GM12864 (cell line): ENCODE results near the gene C3.
A peak's percentile ranks its signal among the peaks of the same experiment; 100 is the strongest.
"Not testable (repeated sequence)": the region's sequence is repeated elsewhere in the genome, so short reads cannot be mapped to it uniquely, and the experiment has no call there.

Experiments used
- DNase-seq: peaks from one replicate; pipeline ENCODE4 v3.0.0-alpha.2; 2011; ENCODE audit warnings: low read depth
- H3K4me3 ChIP-seq: 2 replicates; pipeline ENCODE4 v1.5.1; 2011; ENCODE audit warnings: mild to moderate bottlenecking, low read depth, low read length, control low read depth
- TF ChIP-seq, protein P1 (sequence below): IDR thresholded peaks from 2 replicates; pipeline ENCODE4 v1.5.1; 2011; ENCODE audit warnings: low read depth, mild to moderate bottlenecking, moderate library complexity, low read length, control low read depth, inconsistent platforms; ENCODE audit errors: missing control alignments

Gene C3

DNA sequence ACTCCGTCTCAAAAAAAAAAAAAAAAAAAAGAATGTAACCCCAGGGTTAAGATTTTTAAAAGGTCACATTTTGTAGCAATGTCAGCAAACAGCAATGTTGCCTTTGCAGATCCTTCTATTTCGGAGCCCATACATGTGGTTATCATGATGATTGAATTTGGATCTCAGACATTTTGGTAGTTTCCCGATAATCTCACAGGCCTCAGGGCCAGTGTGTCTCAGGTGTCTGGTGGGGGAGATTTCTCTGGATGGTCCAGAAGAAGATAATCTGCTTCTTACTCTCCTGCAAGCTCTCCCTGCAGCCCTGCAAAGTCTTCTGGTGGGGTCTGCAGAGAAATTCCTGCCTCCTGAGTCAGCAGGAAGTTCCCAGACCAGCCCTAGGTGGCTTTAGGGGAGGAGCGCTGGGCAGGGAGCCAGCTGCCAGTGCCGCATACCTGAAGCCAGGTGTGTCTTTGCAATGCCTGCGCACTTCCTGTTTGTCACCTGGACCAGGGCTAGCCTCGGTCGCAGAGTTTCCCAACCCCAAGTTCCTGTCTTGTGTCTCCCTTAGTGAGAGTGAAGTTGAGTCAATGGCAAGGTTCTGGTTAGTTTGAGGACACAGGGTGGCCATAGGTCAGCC lies 45.4 kb upstream of the C3 start:
- TF ChIP-seq, protein P1, sequence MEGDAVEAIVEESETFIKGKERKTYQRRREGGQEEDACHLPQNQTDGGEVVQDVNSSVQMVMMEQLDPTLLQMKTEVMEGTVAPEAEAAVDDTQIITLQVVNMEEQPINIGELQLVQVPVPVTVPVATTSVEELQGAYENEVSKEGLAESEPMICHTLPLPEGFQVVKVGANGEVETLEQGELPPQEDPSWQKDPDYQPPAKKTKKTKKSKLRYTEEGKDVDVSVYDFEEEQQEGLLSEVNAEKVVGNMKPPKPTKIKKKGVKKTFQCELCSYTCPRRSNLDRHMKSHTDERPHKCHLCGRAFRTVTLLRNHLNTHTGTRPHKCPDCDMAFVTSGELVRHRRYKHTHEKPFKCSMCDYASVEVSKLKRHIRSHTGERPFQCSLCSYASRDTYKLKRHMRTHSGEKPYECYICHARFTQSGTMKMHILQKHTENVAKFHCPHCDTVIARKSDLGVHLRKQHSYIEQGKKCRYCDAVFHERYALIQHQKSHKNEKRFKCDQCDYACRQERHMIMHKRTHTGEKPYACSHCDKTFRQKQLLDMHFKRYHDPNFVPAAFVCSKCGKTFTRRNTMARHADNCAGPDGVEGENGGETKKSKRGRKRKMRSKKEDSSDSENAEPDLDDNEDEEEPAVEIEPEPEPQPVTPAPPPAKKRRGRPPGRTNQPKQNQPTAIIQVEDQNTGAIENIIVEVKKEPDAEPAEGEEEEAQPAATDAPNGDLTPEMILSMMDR: no peak
- H3K4me3 ChIP-seq: peak overlapping the region; percentile 63
- DNase-seq: no peak

DNA sequence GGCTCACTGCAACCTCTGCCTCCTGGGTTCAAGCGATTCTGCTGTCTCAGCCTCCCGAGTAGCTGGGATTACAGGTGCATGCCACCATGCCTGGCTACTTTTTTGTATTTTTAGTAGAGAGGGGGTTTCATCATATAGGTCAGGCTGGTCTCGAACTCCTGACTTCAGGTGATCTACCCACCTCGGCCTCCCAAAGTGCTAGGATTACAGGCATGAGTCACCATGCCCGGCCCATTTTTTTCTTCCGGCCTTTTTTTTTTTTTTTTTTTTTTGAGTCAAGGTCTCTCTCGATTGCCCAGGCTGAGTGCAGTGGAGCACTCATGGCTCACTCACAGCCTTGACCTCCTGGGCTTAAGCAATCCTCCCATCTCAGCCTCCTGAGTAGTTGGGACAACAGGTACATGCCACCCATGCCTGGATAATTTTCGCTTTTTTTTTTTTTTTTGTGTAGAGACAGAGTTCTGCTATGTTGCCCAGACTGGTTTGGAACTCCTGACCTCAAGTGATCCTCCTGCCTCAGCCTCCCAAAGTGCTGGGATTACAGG lies 41.9 kb upstream of the C3 start:
- H3K4me3 ChIP-seq, DNase-seq: not testable (repeated sequence)

DNA sequence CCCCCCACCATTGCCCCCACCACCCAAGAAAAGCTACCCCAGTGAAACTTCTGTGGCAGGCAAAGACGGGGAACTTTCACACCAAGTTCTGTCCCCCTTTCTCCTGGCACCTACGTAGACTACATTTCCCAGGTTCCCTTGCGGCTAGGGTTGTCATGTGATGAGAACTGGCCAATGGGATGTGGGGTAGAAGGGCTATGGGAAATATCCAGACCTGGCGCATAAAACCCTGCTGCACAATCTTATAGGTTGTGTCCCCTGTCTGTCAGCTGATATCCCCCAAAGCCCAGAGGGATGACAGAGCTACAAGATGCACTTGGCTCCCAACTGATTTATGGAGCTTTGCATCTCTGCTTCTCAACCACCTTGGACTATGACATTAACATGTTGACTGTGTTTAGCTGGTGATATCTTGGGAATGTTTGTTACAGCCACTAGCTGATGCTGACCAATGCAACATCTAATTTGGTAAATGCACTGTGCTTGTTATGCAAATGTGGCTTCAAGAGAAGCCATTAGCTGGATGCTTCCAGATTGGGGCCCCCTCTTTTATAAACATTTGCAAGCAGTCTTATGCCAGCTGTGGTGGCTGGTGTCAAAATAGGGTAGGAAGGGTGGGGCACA lies 40.7 kb upstream of the C3 start:
- TF ChIP-seq, protein P1: no peak
- no peak for DNase-seq
- no peak overlapping the region for H3K4me3 ChIP-seq

DNA sequence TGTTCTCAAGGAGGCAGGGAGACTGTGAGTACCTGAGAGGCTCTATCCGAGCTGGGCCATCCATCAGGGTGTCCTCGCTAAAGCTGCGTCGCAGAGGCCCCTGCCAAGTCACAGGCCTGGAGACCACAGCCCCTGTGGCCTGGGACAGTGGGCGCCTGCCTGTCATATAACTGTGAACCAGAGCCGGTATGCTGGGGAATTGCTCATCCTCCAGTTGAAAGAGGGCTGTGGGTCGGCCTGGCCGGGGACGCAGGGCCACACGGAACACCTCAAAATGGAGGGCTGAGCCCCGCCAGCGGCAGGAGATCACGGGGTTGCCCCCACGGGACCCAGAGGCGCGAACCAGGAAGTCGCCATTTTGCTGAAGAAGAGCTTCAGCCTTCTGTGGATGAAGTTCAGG lies 40.2 kb upstream of the C3 start:
- no peak for DNase-seq
- TF ChIP-seq, protein P1: no peak

DNA sequence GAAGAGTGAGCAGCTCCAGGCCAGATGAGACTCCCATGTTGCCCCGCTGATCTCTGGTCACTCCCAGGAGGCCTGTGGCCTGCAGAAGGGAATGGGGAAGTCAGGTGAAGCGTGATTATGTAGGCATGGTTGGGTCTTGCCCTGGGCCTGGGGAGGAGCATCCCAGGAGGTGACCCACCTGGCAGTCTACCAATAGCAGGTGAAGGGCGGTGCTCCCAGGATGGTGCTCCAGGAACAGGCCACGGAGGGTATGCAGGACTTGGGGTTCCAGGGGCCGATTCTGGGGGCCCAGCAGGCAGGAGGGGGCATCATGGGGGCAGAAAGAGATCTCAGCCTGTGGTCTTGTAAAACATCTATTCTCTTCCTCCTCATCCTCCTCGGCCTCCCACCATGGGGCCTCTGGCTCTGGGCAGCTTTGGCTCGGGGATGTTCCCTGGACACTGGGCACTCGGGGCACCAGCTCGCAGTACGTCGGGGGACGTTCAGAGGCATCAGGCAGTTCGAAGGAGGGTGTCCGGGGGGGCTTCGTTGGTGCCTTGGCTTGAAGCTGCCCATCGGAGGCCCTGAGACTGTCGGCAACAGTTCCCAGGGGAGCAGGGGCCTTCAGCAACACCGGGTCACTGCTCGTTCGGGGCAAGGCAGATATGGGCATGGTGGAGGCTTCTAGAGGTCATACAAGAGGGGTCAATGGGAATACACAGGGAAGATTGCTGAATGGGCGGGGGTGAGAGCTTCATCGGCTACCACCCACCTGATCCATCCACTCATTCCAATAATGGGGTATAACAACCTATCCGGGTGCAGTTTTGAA lies 34.4 kb upstream of the C3 start:
- DNase-seq: no peak
- TF ChIP-seq, protein P1: no peak
- no peak overlapping the region for H3K4me3 ChIP-seq

More for the DNA sequence above, 40.2 kb upstream of the C3 start:
- no peak overlapping the region for H3K4me3 ChIP-seq

DNA sequence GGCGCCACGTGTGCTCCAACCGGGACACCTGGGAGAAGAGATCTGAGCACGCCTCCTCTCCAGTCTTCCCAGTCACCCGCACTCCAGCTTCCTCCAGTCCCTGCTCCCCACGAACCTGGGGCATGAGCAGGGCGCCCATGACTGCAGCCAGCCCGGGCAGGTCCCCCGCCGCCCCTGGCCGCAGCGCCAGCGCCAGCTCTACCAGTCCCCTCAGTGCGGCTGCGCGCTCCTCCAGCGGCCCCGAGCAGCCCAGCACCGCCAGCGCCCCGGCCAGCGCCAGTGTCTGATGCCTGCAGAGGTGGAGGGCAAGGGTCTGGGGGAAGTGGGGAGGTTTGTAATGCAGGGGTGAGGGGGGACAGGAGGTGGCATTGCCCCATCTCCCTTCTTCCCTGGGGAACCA lies 33.7 kb upstream of the C3 start:
- TF ChIP-seq, protein P1: no peak
- no peak for DNase-seq
- no peak overlapping the region for H3K4me3 ChIP-seq
